Mesothelial cell of epicardium (in vitro differentiated cells): ENCODE results near the gene BICD2. TPM values are rescaled to one million over a fixed set of nuclear protein-coding genes. Genes with fewer than 3 reads are reported as not detected.
A peak's percentile ranks its signal among the peaks of the same experiment; 100 is the strongest.

ENCODE experiments used
- DNase-seq, 2 experiments: peaks; one replicate each; pipeline ENCODE4 v3.0.0; 2021; ENCODE audit warnings: low spot score in 2 of 2; ENCODE audit not compliant: unreplicated experiment in 2 of 2
- H3K27ac Mint-ChIP-seq: 2 replicates; pipeline ENCODE4 v1.8.0; 2021; ENCODE audit warnings: mixed read lengths
- H3K27me3 Mint-ChIP-seq: 2 replicates; pipeline ENCODE4 v1.8.0; 2021; ENCODE audit warnings: low read depth, mixed read lengths
- H3K36me3 Mint-ChIP-seq: 2 replicates; pipeline ENCODE4 v1.8.0; 2021; ENCODE audit warnings: mixed read lengths
- H3K4me1 Mint-ChIP-seq: 2 replicates; pipeline ENCODE4 v1.8.0; 2021; ENCODE audit warnings: mixed read lengths
- H3K4me3 Mint-ChIP-seq: 2 replicates; pipeline ENCODE4 v1.8.0; 2021; ENCODE audit warnings: mild to moderate bottlenecking, moderate library complexity, mixed read lengths
- H3K9me3 Mint-ChIP-seq: 2 replicates; pipeline ENCODE4 v1.8.0; 2021; ENCODE audit warnings: mixed read lengths
- CTCF ChIP-seq: fragments of 200-600 bp; sonication (generic); IDR thresholded peaks from one replicate; pipeline ENCODE4 v1.5.0; 2021; ENCODE audit warnings: antibody characterized with exemption; ENCODE audit not compliant: unreplicated experiment
- total RNA-seq: library from RNA; stranded (reverse); gene quantifications from 3 replicates; pipeline ENCODE4 v1.2.1, GENCODE V29; 2021

BICD2 gene
- total RNA-seq, 1 donor from 2014 or later = 30.2 TPM

GRCh38 chr9:92738661-92739081 is 26.0 kb downstream of the BICD2 start:
- H3K4me3 Mint-ChIP-seq = no peak overlapping the region
- H3K36me3 Mint-ChIP-seq = no peaks in the 10 kb centered on the region
- H3K27me3 Mint-ChIP-seq = no peaks in the 10 kb centered on the region
- no peak for DNase-seq
- H3K9me3 Mint-ChIP-seq = no peaks in the 10 kb centered on the region
- peaks cover 32% of the 10 kb centered on the region for H3K4me1 Mint-ChIP-seq
- peak overlapping the region; percentile 25 for H3K27ac Mint-ChIP-seq
- no peak for TF ChIP-seq CTCF

- DNase-seq = no peak
- peaks cover 32% of the 10 kb centered on the region for H3K4me1 Mint-ChIP-seq
- H3K27ac Mint-ChIP-seq = no peak overlapping the region
- no peak overlapping the region for H3K4me3 Mint-ChIP-seq
- peaks cover 3% of the 10 kb centered on the region for H3K36me3 Mint-ChIP-seq
- no peaks in the 10 kb centered on the region for H3K27me3 Mint-ChIP-seq
- no peak for TF ChIP-seq CTCF
- no peaks in the 10 kb centered on the region for H3K9me3 Mint-ChIP-seq
Observed at GRCh38 chr9:92737611-92738299, 26.9 kb downstream of the BICD2 start.

GRCh38 chr9:92737216-92737606 is 27.4 kb downstream of the BICD2 start:
- no peaks in the 10 kb centered on the region for H3K27me3 Mint-ChIP-seq
- H3K4me3 Mint-ChIP-seq = no peak overlapping the region
- no peaks in the 10 kb centered on the region for H3K9me3 Mint-ChIP-seq
- DNase-seq = no peak
- TF ChIP-seq CTCF = no peak
- H3K36me3 Mint-ChIP-seq = peaks cover 3% of the 10 kb centered on the region
- H3K27ac Mint-ChIP-seq = no peak overlapping the region
- H3K4me1 Mint-ChIP-seq = peaks cover 30% of the 10 kb centered on the region

GRCh38 chr9:92736563-92737215 is 27.9 kb downstream of the BICD2 start:
- Mint-ChIP-seq H3K4me3 (no peak overlapping the region), H3K27me3 (no peaks in the 10 kb centered on the region), H3K27ac (no peak overlapping the region), H3K36me3 (peaks cover 3% of the 10 kb centered on the region), H3K9me3 (no peaks in the 10 kb centered on the region), H3K4me1 (peaks cover 29% of the 10 kb centered on the region)
- TF ChIP-seq CTCF = no peak
- no peak for DNase-seq

- DNase-seq = no peak
- Mint-ChIP-seq H3K9me3 (no peaks in the 10 kb centered on the region), H3K4me3 (no peak overlapping the region), H3K4me1 (peaks cover 21% of the 10 kb centered on the region), H3K27ac (no peak overlapping the region), H3K36me3 (peaks cover 3% of the 10 kb centered on the region), H3K27me3 (no peaks in the 10 kb centered on the region)
- TF ChIP-seq CTCF = no peak
Observed at GRCh38 chr9:92735636-92736562, 28.7 kb downstream of the BICD2 start.
